HEK293 (cell line): ENCODE results near the gene SYAP1.

ENCODE experiments used
- CTCF ChIP-seq: fragments of 450-650 bp; formaldehyde crosslinking; IDR thresholded peaks from 2 replicates; pipeline ENCODE4 v1.5.1; 2016; ENCODE audit warnings: missing biosample characterization, missing genetic modification characterization
- OSR2 ChIP-seq: fragments of 450-650 bp; formaldehyde crosslinking; IDR thresholded peaks from 2 replicates; pipeline ENCODE4 v1.5.1; 2016; ENCODE audit warnings: missing biosample characterization, missing genetic modification characterization
- PRDM2 ChIP-seq: fragments of 450-650 bp; formaldehyde crosslinking; IDR thresholded peaks from 2 replicates; pipeline ENCODE4 v1.5.1; 2016; ENCODE audit warnings: missing biosample characterization, missing genetic modification characterization, borderline replicate concordance
- ZBTB49 ChIP-seq: fragments of 450-650 bp; formaldehyde crosslinking; IDR thresholded peaks from 2 replicates; pipeline ENCODE4 v1.5.1; 2016; ENCODE audit warnings: missing biosample characterization, missing genetic modification characterization, low read depth
- ZNF140 ChIP-seq: fragments of 450-650 bp; formaldehyde crosslinking; IDR thresholded peaks from 2 replicates; pipeline ENCODE4 v1.5.1; 2016; ENCODE audit warnings: missing biosample characterization, missing genetic modification characterization
- ZNF629 ChIP-seq: fragments of 450-650 bp; formaldehyde crosslinking; IDR thresholded peaks from 2 replicates; pipeline ENCODE4 v1.5.1; 2017; ENCODE audit warnings: missing biosample characterization, missing genetic modification characterization

GRCh38 chrX:16778545-16778944 lies 59.1 kb downstream of the SYAP1 start:
- TF ChIP-seq OSR2 (no peak), ZNF140 (tag by site-specific recombination) (no peak), ZNF629 (no peak), PRDM2 (no peak), CTCF (tag by site-specific recombination) (no peak), ZBTB49 (tag by site-specific recombination) (no peak)
